HEK293 (cell line): ENCODE data around the gene ESR2.

ENCODE experiments used
- CTCF ChIA-PET: fragments of 350-600 bp; formaldehyde crosslinking; extraction: SDS; loops from one replicate; lab custom pipeline; 2021; ENCODE audit warnings: antibody characterized with exemption; lab: Yijun Ruan, JAX
- POLR2A ChIA-PET: fragments of 300-600 bp; formaldehyde crosslinking; extraction: SDS; loops from one replicate; lab custom pipeline; 2020; ENCODE audit warnings: antibody characterized with exemption, inconsistent platforms; lab: Yijun Ruan, JAX
- H3K27ac ChIP-seq: fragments of 200-500 bp; sonication (Bioruptor generic); 2 replicates; pipeline ENCODE4 v1.5.1; 2014; ENCODE audit warnings: low read depth, low read length, control low read depth, inconsistent platforms; ENCODE audit errors: extremely low read depth
- H3K36me3 ChIP-seq, 2 experiments: fragments of 200-500 bp in 1 of 2; sonication (Bioruptor generic) in 1 of 2; 1 replicate in 1 of 2; 2 replicates in 1 of 2; pipeline ENCODE4 v1.5.1; 2014 to 2017; ENCODE audit warnings: inconsistent platforms in 2 of 2, low read length in 2 of 2; ENCODE audit not compliant: control insufficient read depth in 2 of 2, insufficient read depth in 1 of 2
- H3K4me1 ChIP-seq: fragments of 200-500 bp; sonication (Bioruptor generic); 2 replicates; pipeline ENCODE4 v1.5.1; 2014; ENCODE audit warnings: mild to moderate bottlenecking, low read length, inconsistent platforms; ENCODE audit not compliant: control insufficient read depth, insufficient read depth
- H3K4me3 ChIP-seq: 2 replicates; pipeline ENCODE4 v1.5.1; 2011; ENCODE audit warnings: low read depth, mild to moderate bottlenecking, control low read depth, low read length, moderate library complexity
- H3K9me3 ChIP-seq: fragments of 200-500 bp; sonication (Bioruptor generic); 2 replicates; pipeline ENCODE4 v1.5.1; 2014; ENCODE audit warnings: low read depth, low read length, inconsistent platforms; ENCODE audit not compliant: control insufficient read depth, insufficient read depth
- HOXC10 ChIP-seq: sonication (generic); formaldehyde crosslinking; IDR thresholded peaks from 2 replicates; pipeline ENCODE4 v1.8.1; 2023; ENCODE audit warnings: mild to moderate bottlenecking, missing genetic modification reagents
- PBX3 ChIP-seq: sonication (generic); formaldehyde crosslinking; IDR thresholded peaks from 2 replicates; pipeline ENCODE4 v1.8.1; 2022; ENCODE audit warnings: mild to moderate bottlenecking, moderate library complexity, missing genetic modification reagents
- TCF7L2 ChIP-seq: IDR thresholded peaks from 2 replicates; pipeline ENCODE4 v1.6.1; 2011; ENCODE audit warnings: low read depth, mild to moderate bottlenecking, inconsistent platforms, low read length, moderate library complexity, borderline replicate concordance
- ZNF133 ChIP-seq: fragments of 450-650 bp; formaldehyde crosslinking; IDR thresholded peaks from 2 replicates; pipeline ENCODE4 v1.5.1; 2016; ENCODE audit warnings: missing biosample characterization, missing genetic modification characterization
- ZNF362 ChIP-seq: fragments of 450-650 bp; formaldehyde crosslinking; IDR thresholded peaks from 2 replicates; pipeline ENCODE4 v1.5.1; 2016; ENCODE audit warnings: missing biosample characterization, missing genetic modification characterization
- ZNF398 ChIP-seq: fragments of 450-650 bp; formaldehyde crosslinking; IDR thresholded peaks from 2 replicates; pipeline ENCODE4 v1.5.1; 2017; ENCODE audit warnings: missing biosample characterization, missing genetic modification characterization
- ZNF449 ChIP-seq: fragments of 450-650 bp; formaldehyde crosslinking; IDR thresholded peaks from 2 replicates; pipeline ENCODE4 v1.5.1; 2017; ENCODE audit warnings: missing biosample characterization, mild to moderate bottlenecking, missing genetic modification characterization, moderate library complexity
- ZNF501 ChIP-seq: fragments of 450-650 bp; formaldehyde crosslinking; IDR thresholded peaks from 2 replicates; pipeline ENCODE4 v1.5.1; 2016; ENCODE audit warnings: missing biosample characterization, missing genetic modification characterization
- ZNF623 ChIP-seq: fragments of 450-650 bp; formaldehyde crosslinking; IDR thresholded peaks from 2 replicates; pipeline ENCODE4 v1.5.1; 2016; ENCODE audit warnings: missing biosample characterization, missing genetic modification characterization
- ZNF785 ChIP-seq: fragments of 450-650 bp; formaldehyde crosslinking; IDR thresholded peaks from 2 replicates; pipeline ENCODE4 v1.5.1; 2016; ENCODE audit warnings: missing biosample characterization, missing genetic modification characterization
- ZNF791 ChIP-seq: fragments of 450-650 bp; formaldehyde crosslinking; IDR thresholded peaks from 2 replicates; pipeline ENCODE4 v1.5.1; 2016; ENCODE audit warnings: missing biosample characterization, missing genetic modification characterization

Gene ESR2

GRCh38 chr14:64232095-64232838, 61.9 kb downstream of the ESR2 start:
- H3K27ac ChIP-seq = no peak overlapping the region
- no peak overlapping the region for H3K4me3 ChIP-seq
- H3K9me3 ChIP-seq = no peaks in the 10 kb centered on the region
- peaks cover 3 to 26% of the 10 kb centered on the region in 2 experiments; a peak in 2 of 3 replicates for H3K36me3 ChIP-seq
- ChIA-PET CTCF (interaction anchor here (0.6 to 1.6 kb wide), 2 partner anchors 71 to 676 kb away, joined by 3 to 4 read pairs; no protein-coding TSS in a partner anchor), POLR2A (no interaction called here)
- no peak for TF ChIP-seq ZNF623 (tag by site-specific recombination)
- no peak for TF ChIP-seq ZNF362 (tag by site-specific recombination)
- TF ChIP-seq ZNF501 (tag by site-specific recombination) = no peak
- TF ChIP-seq ZNF785 = no peak
- no peak for TF ChIP-seq ZNF398
- no peak for TF ChIP-seq HOXC10 (CRISPR knock-in tag)
- no peak for TF ChIP-seq ZNF791 (tag by site-specific recombination)
- no peaks in the 10 kb centered on the region for H3K4me1 ChIP-seq

GRCh38 chr14:64229489-64229888, 64.7 kb downstream of the ESR2 start:
- H3K4me3 ChIP-seq = no peak overlapping the region
- no peak overlapping the region for H3K27ac ChIP-seq
- POLR2A ChIA-PET = no interaction called here
- no peak for TF ChIP-seq PBX3 (CRISPR knock-in tag)
- peak; percentile 65; the same call in 1 of the 2 replicates for TF ChIP-seq ZNF449
- TF ChIP-seq, all 188 proteins: peak for 1
- H3K4me1 ChIP-seq = no peaks in the 10 kb centered on the region
- H3K36me3 ChIP-seq = peaks cover 3 to 39% of the 10 kb centered on the region in 2 experiments
- H3K9me3 ChIP-seq = no peaks in the 10 kb centered on the region
- CTCF ChIA-PET = no interaction called here

GRCh38 chr14:64227856-64228255, 66.3 kb downstream of the ESR2 start:
- TF ChIP-seq ZNF133 (no peak), TCF7L2 (no peak)
- Histone ChIP-seq H3K9me3 (no peaks in the 10 kb centered on the region), H3K27ac (no peak overlapping the region), H3K4me3 (no peak overlapping the region), H3K4me1 (no peaks in the 10 kb centered on the region), H3K36me3 (peaks cover 6 to 52% of the 10 kb centered on the region in 2 experiments)
- ChIA-PET CTCF (no interaction called here), POLR2A (interaction anchor here (0.5 kb wide), 1 partner anchor 20 kb away, joined by 3 read pairs; no protein-coding TSS in a partner anchor)
